PC-9 (cell line): ENCODE measurements around the gene CPEB2. TPM values are rescaled to one million over a fixed set of nuclear protein-coding genes. Genes with fewer than 3 reads are reported as not detected.

Experiments used
- BruUV-seq: library from RNA; stranded (reverse); fragments of 400-500 nt; replicated peaks from 2 replicates; lab custom pipeline; 2021; lab: Mats Ljungman, UMichigan
- CTCF ChIA-PET: fragments of 300-600 bp; sonication (Branson Sonifier 250); formaldehyde crosslinking; loops from one replicate; lab custom pipeline; 2022; ENCODE audit warnings: antibody characterized with exemption; lab: Charles Lee
- POLR2A ChIA-PET: fragments of 300-600 bp; sonication (Branson Sonifier 250); formaldehyde crosslinking; loops from one replicate; lab custom pipeline; 2022; ENCODE audit warnings: antibody characterized with exemption; ENCODE audit not compliant: unreplicated experiment; lab: Charles Lee
- DNase-seq, 2 experiments: peaks; one replicate each; pipeline versions ENCODE4 v3.0.0 to v3.0.0-alpha.2; 2015 to 2022; ENCODE audit warnings: mixed read lengths in 1 of 2
- H2AFZ ChIP-seq: fragments of 200-600 bp; sonication (generic); 2 replicates; pipeline ENCODE4 v1.8.1; 2017; ENCODE audit warnings: antibody characterized with exemption
- H3F3A ChIP-seq: fragments of 200-600 bp; sonication (generic); 2 replicates; pipeline ENCODE4 v1.8.1; 2017; ENCODE audit warnings: antibody characterized with exemption, mild to moderate bottlenecking, low read depth; ENCODE audit not compliant: insufficient read depth
- H3K27ac ChIP-seq: fragments of 200-600 bp; sonication (generic); 2 replicates; pipeline ENCODE4 v1.6.1; 2016; ENCODE audit warnings: mixed run types
- H3K27me3 ChIP-seq: fragments of 200-600 bp; sonication (generic); 2 replicates; pipeline ENCODE4 v1.6.1; 2016; ENCODE audit warnings: low read depth, mixed run types; ENCODE audit not compliant: insufficient read depth
- H3K36me3 ChIP-seq: fragments of 200-600 bp; sonication (generic); 2 replicates; pipeline ENCODE4 v1.6.1; 2016; ENCODE audit warnings: low read depth, mixed run types
- H3K4me1 ChIP-seq: fragments of 200-600 bp; sonication (generic); replicated peaks from 2 replicates; pipeline ENCODE4 v1.6.1; 2016; ENCODE audit warnings: mixed run types; ENCODE audit not compliant: insufficient read depth
- H3K4me2 ChIP-seq: fragments of 200-600 bp; sonication (generic); 2 replicates; pipeline ENCODE4 v1.6.1; 2017; ENCODE audit warnings: mixed run types
- H3K4me3 ChIP-seq: fragments of 200-600 bp; sonication (generic); 2 replicates; pipeline ENCODE4 v1.6.1; 2016; ENCODE audit warnings: mixed run types
- H3K79me2 ChIP-seq: fragments of 200-600 bp; sonication (generic); 2 replicates; pipeline ENCODE4 v1.6.1; 2017; ENCODE audit warnings: low read depth, mixed run types
- H3K9me2 ChIP-seq: fragments of 200-600 bp; sonication (generic); 2 replicates; pipeline ENCODE4 v1.8.1; 2017; ENCODE audit warnings: mild to moderate bottlenecking; ENCODE audit not compliant: insufficient read depth
- H3K9me3 ChIP-seq: fragments of 200-600 bp; sonication (generic); 2 replicates; pipeline ENCODE4 v1.8.1; 2016; ENCODE audit warnings: low read depth; ENCODE audit not compliant: insufficient read depth
- H4K20me1 ChIP-seq: fragments of 200-600 bp; sonication (generic); 2 replicates; pipeline ENCODE4 v1.8.1; 2017; ENCODE audit not compliant: insufficient read depth
- CTCF ChIP-seq: fragments of 200-600 bp; sonication (generic); conservative IDR thresholded peaks from 2 replicates; pipeline ENCODE4 v1.6.1; 2017; ENCODE audit warnings: mixed run types, antibody characterized with exemption, mild to moderate bottlenecking, moderate library complexity
- EZH2 ChIP-seq: fragments of 200-600 bp; sonication (generic); IDR thresholded peaks from 2 replicates; pipeline ENCODE4 v1.8.0; 2017; ENCODE audit warnings: antibody characterized with exemption, low read depth
- intact Hi-C: fragments of 100-400 bp; cut with micrococcal nuclease; formaldehyde crosslinking; loops from one replicate; pipeline ENCODE4 v1.10.0; 2022; ENCODE audit not compliant: unreplicated experiment
- total RNA-seq: library from RNA; stranded (reverse); gene quantifications from 2 replicates; pipeline ENCODE4 v1.2.3, GENCODE V29; 2021

CPEB2 gene
- total RNA-seq, 1 experiment from 2014 or later, result 9.4 TPM

- no peak for DNase-seq
- no peaks in the 10 kb centered on the region for H3F3A ChIP-seq
- no peaks in the 10 kb centered on the region for H3K9me3 ChIP-seq
- H3K27me3 ChIP-seq, result no peaks in the 10 kb centered on the region
- H2AFZ ChIP-seq, result no peak overlapping the region
- intact Hi-C loops, result no loop called here
- no peaks in the 10 kb centered on the region for H4K20me1 ChIP-seq
- ChIA-PET CTCF (no interaction called here), POLR2A (interaction anchor here (0.6 kb wide), 1 partner anchor 11 kb away, joined by 10 read pairs; no protein-coding TSS in a partner anchor)
- H3K4me3 ChIP-seq, result no peak overlapping the region
- TF ChIP-seq EZH2 (no peak), CTCF (no peak)
- H3K4me2 ChIP-seq, result no peak overlapping the region
- no peaks in the 10 kb centered on the region for H3K79me2 ChIP-seq
- no peak overlapping the region for H3K27ac ChIP-seq
- H3K36me3 ChIP-seq, result no peaks in the 10 kb centered on the region
- H3K4me1 ChIP-seq, result no peaks in the 10 kb centered on the region
- H3K9me2 ChIP-seq, result no peaks in the 10 kb centered on the region; the same call in 1 of the 2 replicates
- BruUV-seq, result no TSS peak
Measured at GRCh38 chr4:15024386-15024785, 22.1 kb downstream of the CPEB2 start.

GRCh38 chr4:15025693-15026092 is 23.4 kb downstream of the CPEB2 start:
- intact Hi-C loops, result no loop called here
- Histone ChIP-seq H3K27ac (no peak overlapping the region), H3K9me2 (no peaks in the 10 kb centered on the region), H3K9me3 (no peaks in the 10 kb centered on the region), H3K36me3 (no peaks in the 10 kb centered on the region), H3F3A (no peaks in the 10 kb centered on the region), H4K20me1 (no peaks in the 10 kb centered on the region), H3K4me3 (no peak overlapping the region), H3K27me3 (no peaks in the 10 kb centered on the region), H3K79me2 (no peaks in the 10 kb centered on the region), H3K4me2 (no peak overlapping the region), H2AFZ (no peak overlapping the region), H3K4me1 (no peaks in the 10 kb centered on the region)
- CTCF ChIA-PET, result no interaction called here
- POLR2A ChIA-PET, result no interaction called here
- TF ChIP-seq EZH2, result no peak
- no peak for TF ChIP-seq CTCF
- DNase-seq, result no peak
- BruUV-seq, result no TSS peak

GRCh38 chr4:15027921-15028435 is 25.7 kb downstream of the CPEB2 start:
- no peaks in the 10 kb centered on the region for H3K4me1 ChIP-seq
- BruUV-seq, result no TSS peak
- H2AFZ ChIP-seq, result no peak overlapping the region
- H3K27me3 ChIP-seq, result no peaks in the 10 kb centered on the region
- ChIA-PET POLR2A (no interaction called here), CTCF (no interaction called here)
- H3K9me2 ChIP-seq, result no peaks in the 10 kb centered on the region
- H3K79me2 ChIP-seq, result no peaks in the 10 kb centered on the region
- no peaks in the 10 kb centered on the region for H3F3A ChIP-seq
- TF ChIP-seq EZH2 (no peak), CTCF (no peak)
- no peak overlapping the region for H3K4me2 ChIP-seq
- no peaks in the 10 kb centered on the region for H4K20me1 ChIP-seq
- DNase-seq, result no peak
- H3K36me3 ChIP-seq, result peaks cover 3% of the 10 kb centered on the region; the same call in 1 of the 2 replicates
- H3K27ac ChIP-seq, result no peak overlapping the region
- H3K4me3 ChIP-seq, result no peak overlapping the region
- H3K9me3 ChIP-seq, result no peaks in the 10 kb centered on the region
- intact Hi-C loops, result no loop called here
